ENCODE measurements around the gene PPBP. TPM values are rescaled to one million over a fixed set of nuclear protein-coding genes. Genes with fewer than 3 reads are reported as not detected.

The PPBP gene, protein sequence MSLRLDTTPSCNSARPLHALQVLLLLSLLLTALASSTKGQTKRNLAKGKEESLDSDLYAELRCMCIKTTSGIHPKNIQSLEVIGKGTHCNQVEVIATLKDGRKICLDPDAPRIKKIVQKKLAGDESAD
- total RNA-seq = 100 to 1,000 TPM in 1 of 3 donors, 10 to 100 TPM in 2; 16.8 to 171 (median 56.9) TPM
- total RNA-seq (2013) = 1,288 TPM

DNA sequence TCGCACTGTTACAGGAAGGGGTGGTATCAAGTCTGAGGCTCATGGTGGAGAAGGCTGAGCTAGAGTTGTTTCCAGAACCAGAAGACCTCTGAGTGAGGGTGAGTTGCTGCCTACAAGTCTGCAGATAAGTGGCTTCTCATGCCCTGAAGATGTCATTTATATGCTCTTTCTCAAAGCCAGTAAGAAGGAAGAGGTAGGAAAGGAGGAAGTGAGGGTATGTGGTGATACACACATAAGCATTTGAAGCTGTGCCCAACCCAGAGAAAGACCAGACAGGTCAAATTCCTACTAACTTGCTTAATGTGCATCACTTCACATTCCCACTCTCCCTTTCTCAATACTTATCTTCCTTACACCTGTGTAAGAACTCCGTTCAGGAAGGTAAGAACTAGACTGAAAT, at the start of gene PPBP:
Gene PPBP (minus strand): TSS at position 130 of the 400 bp plus-strand sequence. CDS start 87 bp downstream, at position 43.
- H3K4me3 ChIP-seq (ENCODE audit: low read length) = no peak within 1 kb of the TSS
- H3K9me3 ChIP-seq (ENCODE audit: control insufficient read depth, insufficient read depth, low read length) = no peaks in the 10 kb centered on the region
- H3K9me3 Mint-ChIP-seq = peaks cover 2 to 4% of the 10 kb centered on the region in 2 donors
- H3K4me1 Mint-ChIP-seq = no peaks in the 10 kb centered on the region
- WGBS (ENCODE audit: insufficient coverage) = 60% methylated on average over 2 of the region's 2 CpGs
- H3K27ac Mint-ChIP-seq = no peak within 1 kb of the TSS
- H3K4me1 ChIP-seq (ENCODE audit: control insufficient read depth, insufficient read depth, low read length) = no peaks in the 10 kb centered on the region
- TF ChIP-seq, protein P1, sequence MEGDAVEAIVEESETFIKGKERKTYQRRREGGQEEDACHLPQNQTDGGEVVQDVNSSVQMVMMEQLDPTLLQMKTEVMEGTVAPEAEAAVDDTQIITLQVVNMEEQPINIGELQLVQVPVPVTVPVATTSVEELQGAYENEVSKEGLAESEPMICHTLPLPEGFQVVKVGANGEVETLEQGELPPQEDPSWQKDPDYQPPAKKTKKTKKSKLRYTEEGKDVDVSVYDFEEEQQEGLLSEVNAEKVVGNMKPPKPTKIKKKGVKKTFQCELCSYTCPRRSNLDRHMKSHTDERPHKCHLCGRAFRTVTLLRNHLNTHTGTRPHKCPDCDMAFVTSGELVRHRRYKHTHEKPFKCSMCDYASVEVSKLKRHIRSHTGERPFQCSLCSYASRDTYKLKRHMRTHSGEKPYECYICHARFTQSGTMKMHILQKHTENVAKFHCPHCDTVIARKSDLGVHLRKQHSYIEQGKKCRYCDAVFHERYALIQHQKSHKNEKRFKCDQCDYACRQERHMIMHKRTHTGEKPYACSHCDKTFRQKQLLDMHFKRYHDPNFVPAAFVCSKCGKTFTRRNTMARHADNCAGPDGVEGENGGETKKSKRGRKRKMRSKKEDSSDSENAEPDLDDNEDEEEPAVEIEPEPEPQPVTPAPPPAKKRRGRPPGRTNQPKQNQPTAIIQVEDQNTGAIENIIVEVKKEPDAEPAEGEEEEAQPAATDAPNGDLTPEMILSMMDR (IDR thresholded peaks at IDR 0.05) = no peak
- no peaks in the 10 kb centered on the region for H3K27me3 Mint-ChIP-seq (ENCODE audit: low read depth in 2 of 2)
- H3K4me3 Mint-ChIP-seq = no peak within 1 kb of the TSS
- H3K36me3 Mint-ChIP-seq = no peaks in the 10 kb centered on the region
- no peaks in the 10 kb centered on the region for H3K27me3 ChIP-seq (ENCODE audit: control insufficient read depth, insufficient read depth, low read length)
- intact Hi-C loops (cut with micrococcal nuclease) = no loop called here
- no peaks in the 10 kb centered on the region for H3K36me3 ChIP-seq (ENCODE audit: control insufficient read depth, insufficient read depth, low read length)
- H3K27ac ChIP-seq (ENCODE audit: low read length) = no peak within 1 kb of the TSS
- DNase-seq = no peak
- ATAC-seq = no peak

DNA sequence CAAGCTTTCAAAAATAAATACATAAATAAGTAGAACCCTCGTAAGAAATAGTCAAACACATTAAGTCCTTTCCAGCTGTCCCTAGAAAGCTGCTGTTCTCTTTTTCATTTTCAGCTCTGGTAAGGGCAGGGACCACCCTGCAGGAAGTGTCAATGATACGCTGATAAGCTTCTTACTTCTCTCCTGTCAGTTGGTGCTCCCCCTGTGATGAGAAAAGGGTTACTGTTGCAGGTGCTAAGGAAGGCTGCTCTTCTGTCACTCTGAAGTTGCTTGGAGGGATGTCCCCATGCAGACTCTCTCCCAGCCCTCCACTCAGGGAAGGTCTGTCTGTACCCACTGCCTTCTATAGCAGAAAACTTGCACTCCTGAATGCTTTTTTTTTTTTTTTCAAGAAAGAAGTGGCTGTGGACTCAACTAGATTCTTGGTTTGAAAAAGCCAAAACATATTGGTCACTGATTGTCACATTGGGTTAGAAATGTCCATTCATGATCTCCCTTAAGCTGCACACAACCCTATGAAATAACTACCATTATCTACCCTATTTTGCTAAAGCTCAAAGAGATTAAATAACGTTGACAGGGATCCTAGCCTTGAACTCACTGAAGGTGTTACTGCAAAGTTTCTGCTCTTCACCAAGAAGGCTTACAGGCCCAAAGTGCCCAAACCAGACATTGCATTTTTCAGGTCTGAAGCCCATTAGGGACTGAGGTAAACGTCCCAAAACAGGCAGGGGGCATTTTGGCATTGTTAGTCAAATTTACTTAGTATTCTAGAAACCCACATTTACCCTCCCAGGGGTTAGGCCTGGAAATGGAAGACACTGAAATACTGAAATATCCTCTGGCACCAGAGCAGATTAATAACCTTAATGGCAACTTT, 49.3 kb upstream of the PPBP start:
- H3K4me3 Mint-ChIP-seq = peak overlapping the region; percentile 77
- peaks cover 16% of the 10 kb centered on the region in 2 donors for H3K4me1 Mint-ChIP-seq
- WGBS (ENCODE audit: insufficient coverage) = 37% methylated on average over 4 of the region's 4 CpGs
- H3K4me3 ChIP-seq (ENCODE audit: low read length) = no peak overlapping the region
- peaks cover 10% of the 10 kb centered on the region for H3K4me1 ChIP-seq (ENCODE audit: control insufficient read depth, insufficient read depth, low read length)
- H3K27ac Mint-ChIP-seq = no peak overlapping the region
- no peaks in the 10 kb centered on the region for H3K36me3 ChIP-seq (ENCODE audit: control insufficient read depth, insufficient read depth, low read length)
- peaks cover 26 to 48% of the 10 kb centered on the region in 2 donors for H3K27me3 Mint-ChIP-seq (ENCODE audit: low read depth in 2 of 2)
- no peak overlapping the region for H3K27ac ChIP-seq (ENCODE audit: low read length)
- TF ChIP-seq, protein P1 (IDR thresholded peaks at IDR 0.05) = no peak
- peaks cover 17% of the 10 kb centered on the region for H3K27me3 ChIP-seq (ENCODE audit: control insufficient read depth, insufficient read depth, low read length)
- DNase-seq = no peak
- H3K36me3 Mint-ChIP-seq = no peaks in the 10 kb centered on the region
- intact Hi-C loops (cut with micrococcal nuclease) = no loop called here
- peaks cover 0 to 2% of the 10 kb centered on the region in 2 donors for H3K9me3 Mint-ChIP-seq
- H3K9me3 ChIP-seq (ENCODE audit: control insufficient read depth, insufficient read depth, low read length) = no peaks in the 10 kb centered on the region
- ATAC-seq = no peak

DNA sequence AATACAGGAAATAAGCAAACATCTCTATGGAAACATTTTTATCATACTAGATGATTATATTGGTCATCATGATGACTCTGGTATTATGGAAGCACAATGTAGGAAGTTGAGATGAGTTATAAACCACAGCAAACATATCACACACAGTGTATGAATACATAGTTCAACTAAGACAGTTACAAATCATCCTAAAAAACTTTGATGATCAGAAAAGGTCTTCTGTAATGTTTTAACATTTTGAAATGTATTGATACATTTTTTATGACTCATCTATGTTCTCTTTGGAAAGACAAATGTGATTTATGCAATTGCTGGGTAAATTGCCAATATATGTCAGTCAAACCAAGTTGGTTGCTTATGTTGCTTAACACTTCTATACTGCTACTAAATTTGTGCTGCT, 45.7 kb upstream of the PPBP start:
- no peaks in the 10 kb centered on the region for H3K9me3 ChIP-seq (ENCODE audit: control insufficient read depth, insufficient read depth, low read length)
- no peak overlapping the region for H3K4me3 ChIP-seq (ENCODE audit: low read length)
- TF ChIP-seq, protein P1 (IDR thresholded peaks at IDR 0.05) = no peak
- H3K27ac ChIP-seq (ENCODE audit: low read length) = no peak overlapping the region
- H3K36me3 ChIP-seq (ENCODE audit: control insufficient read depth, insufficient read depth, low read length) = no peaks in the 10 kb centered on the region
- DNase-seq (no peak), ATAC-seq (no peak)
- peaks cover 0 to 4% of the 10 kb centered on the region in 2 donors for H3K9me3 Mint-ChIP-seq
- H3K27ac Mint-ChIP-seq = no peak overlapping the region
- H3K27me3 ChIP-seq (ENCODE audit: control insufficient read depth, insufficient read depth, low read length) = peaks cover 6% of the 10 kb centered on the region
- H3K4me3 Mint-ChIP-seq = no peak overlapping the region
- peaks cover 16 to 24% of the 10 kb centered on the region in 2 donors for H3K27me3 Mint-ChIP-seq (ENCODE audit: low read depth in 2 of 2)
- peaks cover 8% of the 10 kb centered on the region for H3K4me1 ChIP-seq (ENCODE audit: control insufficient read depth, insufficient read depth, low read length)
- H3K4me1 Mint-ChIP-seq = peaks cover 7% of the 10 kb centered on the region in 2 donors
- intact Hi-C loops (cut with micrococcal nuclease) = no loop called here
- no peaks in the 10 kb centered on the region for H3K36me3 Mint-ChIP-seq
